GM04503 (cell line): Measurements from ENCODE around the gene GAK.

Experiments used
- DNase-seq: peaks from one replicate; pipeline ENCODE4 v3.0.0-alpha.2; 2012; ENCODE audit warnings: low read depth

Gene GAK

GRCh38 chr4:870951-871350, 61.2 kb downstream of the GAK start:
- no peak for DNase-seq

- no peak for DNase-seq
Observed at GRCh38 chr4:869776-870175, 62.3 kb downstream of the GAK start.

GRCh38 chr4:868421-868820, 63.7 kb downstream of the GAK start:
- DNase-seq = no peak

GRCh38 chr4:867526-868250, 64.4 kb downstream of the GAK start:
- no peak for DNase-seq

- DNase-seq = no peak
Observed at GRCh38 chr4:866761-867390, 65.2 kb downstream of the GAK start.

GRCh38 chr4:866068-866760, 65.9 kb downstream of the GAK start:
- DNase-seq = no peak

GRCh38 chr4:865572-865971, 66.5 kb downstream of the GAK start:
- DNase-seq = no peak

- DNase-seq = no peak
Observed at GRCh38 chr4:865121-865465, 67.0 kb downstream of the GAK start.

GRCh38 chr4:864456-865120, 67.5 kb downstream of the GAK start:
- DNase-seq = no peak

GRCh38 chr4:860561-860960, 71.6 kb downstream of the GAK start:
- no peak for DNase-seq

GRCh38 chr4:859496-859895, 72.6 kb downstream of the GAK start:
- no peak for DNase-seq

GRCh38 chr4:858831-859451, 73.2 kb downstream of the GAK start:
- DNase-seq = no peak

GRCh38 chr4:858041-858481, 74.1 kb downstream of the GAK start:
- DNase-seq = no peak

GRCh38 chr4:857461-857860, 74.7 kb downstream of the GAK start:
- no peak for DNase-seq

- no peak for DNase-seq
Observed at GRCh38 chr4:856225-856901, 75.8 kb downstream of the GAK start.

GRCh38 chr4:855880-856224, 76.3 kb downstream of the GAK start:
- DNase-seq = no peak

- DNase-seq = no peak
Observed at GRCh38 chr4:854356-854755, 77.8 kb downstream of the GAK start.

- DNase-seq = no peak
Observed at GRCh38 chr4:853416-853781, 78.7 kb downstream of the GAK start.

GRCh38 chr4:851701-852430, 80.2 kb downstream of the GAK start:
- DNase-seq = no peak

GRCh38 chr4:850323-850945, 81.7 kb downstream of the GAK start:
- DNase-seq = no peak
